Hair follicle dermal papilla cell (primary cell): ENCODE measurements around the gene WDR5. TPM values are rescaled to one million over a fixed set of nuclear protein-coding genes. Genes with fewer than 3 reads are reported as not detected.
A peak's percentile ranks its signal among the peaks of the same experiment; 100 is the strongest.

Experiments used
- small RNA-seq: library from RNA; depleted of rRNA; stranded (forward); fragments of <200 nt; gene quantifications from one replicate; pipeline ENCODE3, GENCODE V24; 2012
- total RNA-seq: library from RNA; depleted of rRNA; stranded (reverse); fragments of >200 nt; gene quantifications from 2 replicates; pipeline ENCODE4 v1.2.3, GENCODE V29; 2012

Gene WDR5
- total RNA-seq = 19.6 and 22.7 TPM in 2 replicates

DNA sequence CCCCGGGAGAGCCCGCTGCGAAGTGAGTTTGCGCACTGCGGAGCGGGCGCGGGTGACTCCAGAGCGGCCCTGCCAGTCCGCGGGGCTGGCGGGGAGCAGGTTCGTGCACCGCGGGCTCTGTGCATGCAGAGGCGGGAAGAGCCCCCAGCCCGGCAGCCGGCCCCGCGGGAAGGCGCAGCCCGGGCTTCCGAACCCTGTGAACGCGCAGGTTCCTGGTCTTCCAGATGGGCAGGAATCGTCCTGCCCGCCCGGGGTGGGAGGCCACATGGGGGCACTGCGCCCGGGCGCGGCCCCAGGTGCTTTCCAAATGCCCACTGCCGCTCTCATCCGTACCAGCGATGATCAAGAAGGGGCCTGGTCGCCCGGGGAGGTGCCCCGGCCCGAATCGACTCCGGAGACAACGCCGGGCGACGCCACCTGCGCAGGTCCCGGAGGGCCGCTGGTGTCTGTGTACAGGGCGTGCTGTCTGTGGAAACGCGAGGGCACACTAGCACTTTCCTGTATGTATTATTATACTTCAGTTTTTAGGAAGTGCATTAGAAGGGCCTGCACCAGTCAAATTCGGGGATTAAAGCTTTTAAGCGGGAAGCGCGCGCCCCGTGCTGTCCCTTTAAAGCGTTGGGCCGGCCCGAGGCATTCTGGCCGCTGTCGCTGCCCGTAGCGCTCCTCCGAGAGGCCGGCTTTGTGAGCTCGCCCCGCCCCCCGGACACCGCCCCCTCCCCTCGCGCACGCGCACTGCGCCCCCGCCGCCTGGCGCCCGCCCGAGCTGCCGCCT lies at the start of gene WDR5:
Gene WDR5 (plus strand): TSS at position 740 of the 775 bp plus-strand sequence. CDS start 3,796 bp downstream, outside the sequence.

Small RNAs within 50 kb of the gene (small RNA-seq; reads per million reads assigned to genes)
- 216 reads per million, percentile 99 among the genes with 10 or more reads in this experiment for gene RNU6ATAC

Other genes starting within 250 kb of the WDR5 start
- 9.7 and 11.4 TPM in 2 replicates for gene VAV2, start 143.8 kb upstream of the WDR5 start, total RNA-seq
- 32.8 and 43.7 TPM in 2 replicates for gene BRD3OS, start 110.6 kb upstream of the WDR5 start, total RNA-seq
- 5.3 and 8.1 TPM in 2 replicates for gene BRD3, start 68.1 kb upstream of the WDR5 start, total RNA-seq
- not detected in 2 replicates for gene RNU6ATAC, start 28.5 kb downstream of the WDR5 start, total RNA-seq
- 27.9 and 38.9 TPM in 2 replicates for gene RXRA, start 190.4 kb downstream of the WDR5 start, total RNA-seq